ENCODE measurements around the gene ARID3C.
"Not testable (repeated sequence)": the region's sequence is repeated elsewhere in the genome, so short reads cannot be mapped to it uniquely, and the experiment has no call there.

The ARID3C gene

DNA sequence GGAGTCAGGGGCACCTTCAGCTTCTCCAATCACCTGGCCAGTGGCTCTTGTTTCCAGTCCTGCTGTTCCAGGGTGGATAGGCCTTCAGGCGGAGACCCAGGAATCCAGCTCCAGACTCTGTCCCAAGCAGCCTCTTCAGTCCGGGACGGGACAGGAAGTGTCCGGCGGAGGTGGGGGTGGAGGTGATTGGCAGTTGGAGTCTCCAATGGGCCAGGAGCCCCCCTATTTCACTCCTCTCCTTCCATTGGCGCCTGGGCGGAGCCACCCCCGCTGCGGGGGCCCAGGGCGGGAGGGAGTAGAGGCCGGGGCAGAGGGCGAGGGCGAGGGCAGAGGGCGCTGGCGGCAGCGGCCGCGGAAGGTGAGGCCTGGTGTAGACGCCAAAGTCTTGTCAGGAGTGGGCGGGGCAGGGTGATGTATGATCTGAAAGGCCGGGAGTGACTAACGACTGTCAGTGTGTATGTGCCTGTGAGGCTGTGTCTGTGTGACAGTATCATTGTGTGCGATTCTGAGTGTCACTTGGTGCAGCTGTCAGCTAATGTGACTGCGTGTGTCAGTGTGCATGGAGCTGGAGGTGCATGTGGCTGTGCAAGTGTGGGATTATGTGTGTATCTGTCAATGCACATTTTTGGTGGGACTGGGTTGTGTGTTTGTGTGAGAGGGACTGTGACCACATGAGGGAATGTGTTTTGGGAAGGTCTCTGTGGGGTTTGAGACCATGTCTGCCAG lies 23.2 kb upstream of the ARID3C start, which contains the start of gene IL11RA:
TSS of gene IL11RA (plus strand) at position 310 of the 726 bp plus-strand sequence. CDS start 3,033 bp downstream, outside the sequence.
- peak; percentile 94 for DNase-seq (ENCODE audit: low spot score)

GRCh38 chr9:34651321-34651720 lies 22.5 kb upstream of the ARID3C start:
- DNase-seq (ENCODE audit: low spot score), result no peak

GRCh38 chr9:34650816-34651215 lies 21.9 kb upstream of the ARID3C start:
- DNase-seq (ENCODE audit: low spot score), result peak; percentile 39

DNA sequence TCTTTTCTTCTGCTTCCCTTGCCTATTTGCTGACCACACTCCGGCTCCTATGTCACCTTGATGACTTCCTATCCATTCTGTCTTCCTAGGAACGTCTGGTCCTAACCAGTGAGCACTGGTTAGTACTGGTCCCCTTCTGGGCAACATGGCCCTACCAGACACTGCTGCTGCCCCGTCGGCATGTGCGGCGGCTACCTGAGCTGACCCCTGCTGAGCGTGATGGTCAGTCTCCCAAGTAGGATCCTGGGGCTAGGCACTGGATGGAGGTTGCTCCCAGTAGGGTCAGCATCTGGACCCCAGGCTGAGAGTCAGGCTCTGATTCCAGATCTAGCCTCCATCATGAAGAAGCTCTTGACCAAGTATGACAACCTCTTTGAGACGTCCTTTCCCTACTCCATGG lies 19.8 kb upstream of the ARID3C start:
- peak; percentile 34 for DNase-seq (ENCODE audit: low spot score)

DNA sequence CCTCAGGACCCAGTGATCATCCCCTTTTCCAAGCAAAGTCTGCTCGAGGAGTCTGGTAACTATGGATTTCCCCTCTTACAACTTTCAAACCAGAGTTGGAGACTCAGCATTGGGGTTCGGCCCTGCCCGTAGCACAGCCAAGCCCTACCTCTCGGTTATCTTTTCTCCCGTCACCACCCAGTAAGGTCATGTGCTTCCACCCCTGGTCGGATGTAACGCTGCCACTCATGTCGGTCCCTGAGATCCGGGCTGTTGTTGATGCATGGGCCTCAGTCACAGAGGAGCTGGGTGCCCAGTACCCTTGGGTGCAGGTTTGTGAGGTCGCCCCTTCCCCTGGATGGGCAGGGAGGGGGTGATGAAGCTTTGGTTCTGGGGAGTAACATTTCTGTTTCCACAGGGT lies 18.8 kb upstream of the ARID3C start:
- DNase-seq (ENCODE audit: low spot score), result no peak

- DNase-seq (ENCODE audit: low spot score), result no peak
Measured at GRCh38 chr9:34647084-34647403, 18.2 kb upstream of the ARID3C start.

DNA sequence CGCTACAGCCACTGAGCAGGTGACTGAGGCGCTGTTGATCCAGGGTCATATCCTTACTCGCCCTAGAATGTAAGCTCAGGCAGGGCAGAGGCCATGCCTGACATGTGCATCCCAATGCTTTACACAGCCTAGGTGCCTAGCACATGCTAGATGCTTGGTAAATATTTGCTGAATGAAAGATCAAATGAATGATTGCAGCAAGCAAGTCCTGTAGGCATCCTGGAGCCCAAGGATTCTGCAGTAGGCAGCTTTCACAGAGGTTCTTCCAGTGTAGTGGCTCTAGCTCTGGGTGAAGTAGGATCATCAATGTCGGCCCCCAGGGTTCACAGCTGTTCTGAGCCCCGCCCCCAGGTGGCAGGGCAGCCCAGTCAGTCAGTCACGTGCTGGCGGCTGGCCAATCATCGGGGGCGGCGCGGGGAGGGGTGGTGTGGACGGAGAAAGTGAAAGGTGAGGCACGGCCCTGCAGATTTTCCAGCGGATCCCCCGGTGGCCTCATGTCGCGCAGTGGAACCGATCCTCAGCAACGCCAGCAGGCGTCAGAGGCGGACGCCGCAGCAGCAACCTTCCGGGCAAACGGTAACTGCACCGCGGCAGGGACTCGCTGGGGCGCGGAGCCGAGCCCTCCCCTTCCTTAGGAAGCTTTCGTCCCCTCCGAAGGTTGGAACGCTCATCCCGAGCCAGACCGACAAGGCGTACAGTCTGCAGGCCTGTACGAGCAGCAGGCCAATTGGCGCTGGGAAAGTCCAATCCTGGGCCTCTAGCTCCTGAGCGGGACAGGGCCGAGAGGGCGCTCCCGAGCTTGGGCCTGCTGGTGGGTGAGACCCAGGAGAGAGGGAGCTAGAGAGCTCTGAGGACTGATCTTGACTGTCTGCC lies 17.6 kb upstream of the ARID3C start, which contains the start of gene GALT:
TSS of gene GALT (plus strand) at position 465 of the 873 bp plus-strand sequence. CDS start at position 495, 30 bp downstream.
- DNase-seq (ENCODE audit: low spot score), result peak; percentile 97

- DNase-seq (ENCODE audit: low spot score), result no peak
Measured at GRCh38 chr9:34644766-34645314, 16.0 kb upstream of the ARID3C start.

GRCh38 chr9:34642679-34643078 lies 13.8 kb upstream of the ARID3C start:
- DNase-seq (ENCODE audit: low spot score), result no peak

DNA sequence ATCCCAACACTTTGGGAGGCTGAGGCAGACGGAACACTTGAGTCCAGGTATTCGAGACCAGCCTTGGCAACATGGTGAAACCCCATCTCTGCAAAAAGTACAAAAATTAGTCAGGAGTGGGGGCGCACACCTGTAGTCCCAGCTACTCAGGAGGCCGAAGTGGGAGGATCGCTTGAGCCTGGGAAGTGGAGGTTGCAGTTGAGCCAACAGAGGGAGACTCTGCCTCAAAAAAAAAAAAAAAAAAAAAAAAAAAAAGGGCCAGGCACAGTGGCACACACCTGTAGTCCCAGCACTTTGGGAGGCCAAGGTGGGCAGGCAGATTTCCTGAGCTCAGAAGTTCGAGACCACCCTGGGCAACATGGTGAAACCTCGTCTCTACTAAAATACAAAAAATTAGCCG lies 10.5 kb upstream of the ARID3C start:
- not testable (repeated sequence) for DNase-seq (ENCODE audit: low spot score)

GRCh38 chr9:34638138-34638445 lies 9.2 kb upstream of the ARID3C start:
- no peak for DNase-seq (ENCODE audit: low spot score)

GRCh38 chr9:34637356-34638137 lies 8.7 kb upstream of the ARID3C start, which contains the start of gene SIGMAR1:
SIGMAR1 (minus strand) TSS chr9:34637787; CDS start chr9:34637697, 90 bp downstream.
- DNase-seq (ENCODE audit: low spot score), result peak; percentile 96

DNA sequence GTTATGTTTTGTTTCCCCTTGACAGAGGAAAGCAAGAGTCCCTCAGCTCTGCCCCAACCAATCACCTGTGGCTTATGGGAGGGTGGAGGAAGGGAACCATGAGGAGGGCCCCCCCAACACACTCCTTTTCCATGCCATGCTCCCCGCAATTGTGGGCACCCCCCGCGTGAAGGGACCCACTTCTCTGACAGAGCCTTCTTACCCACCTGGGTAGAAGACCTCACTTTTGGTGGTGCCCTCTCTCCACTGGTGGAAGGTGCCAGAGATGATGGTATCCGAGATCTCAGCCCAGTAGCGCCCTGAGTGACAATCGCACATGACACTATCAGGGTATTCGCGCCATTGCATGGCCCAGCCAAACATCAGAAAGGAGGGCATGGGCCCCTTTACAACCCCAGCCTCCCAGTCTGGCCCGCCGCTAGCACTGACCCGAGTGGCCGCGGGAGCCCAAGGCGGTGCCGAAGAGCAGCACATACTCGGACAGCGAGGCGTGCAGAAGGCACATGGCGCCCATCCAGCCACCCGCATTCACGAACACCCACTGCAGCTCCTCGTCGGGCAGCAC lies 8.0 kb upstream of the ARID3C start:
- no peak for DNase-seq (ENCODE audit: low spot score)

- DNase-seq (ENCODE audit: low spot score), result no peak
Measured at GRCh38 chr9:34635556-34635955, 6.7 kb upstream of the ARID3C start.

GRCh38 chr9:34634551-34635248 lies 5.8 kb upstream of the ARID3C start:
- DNase-seq (ENCODE audit: low spot score), result no peak

GRCh38 chr9:34633851-34634550 lies 5.1 kb upstream of the ARID3C start:
- DNase-seq (ENCODE audit: low spot score), result peak; percentile 82

DNA sequence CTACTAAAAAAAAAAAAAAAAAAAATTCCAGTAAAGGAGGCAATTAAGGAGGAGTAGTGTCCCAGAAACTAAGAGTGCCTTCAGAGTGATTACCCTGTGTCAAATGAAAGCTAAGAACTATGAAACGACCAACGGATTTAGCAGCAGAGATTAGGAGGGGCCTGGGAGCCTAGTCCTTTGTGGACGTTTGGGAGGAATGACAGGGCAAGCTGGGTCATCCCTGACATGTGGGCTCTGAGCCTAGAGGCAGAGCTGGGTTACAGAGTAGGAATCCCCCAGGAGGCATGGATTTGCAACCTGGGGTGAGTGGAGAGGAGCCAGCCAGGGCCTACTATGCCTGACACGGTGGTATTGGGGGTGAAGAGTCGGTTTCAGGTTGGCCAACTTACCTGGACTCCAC lies 4.3 kb upstream of the ARID3C start:
- DNase-seq (ENCODE audit: low spot score), result no peak

DNA sequence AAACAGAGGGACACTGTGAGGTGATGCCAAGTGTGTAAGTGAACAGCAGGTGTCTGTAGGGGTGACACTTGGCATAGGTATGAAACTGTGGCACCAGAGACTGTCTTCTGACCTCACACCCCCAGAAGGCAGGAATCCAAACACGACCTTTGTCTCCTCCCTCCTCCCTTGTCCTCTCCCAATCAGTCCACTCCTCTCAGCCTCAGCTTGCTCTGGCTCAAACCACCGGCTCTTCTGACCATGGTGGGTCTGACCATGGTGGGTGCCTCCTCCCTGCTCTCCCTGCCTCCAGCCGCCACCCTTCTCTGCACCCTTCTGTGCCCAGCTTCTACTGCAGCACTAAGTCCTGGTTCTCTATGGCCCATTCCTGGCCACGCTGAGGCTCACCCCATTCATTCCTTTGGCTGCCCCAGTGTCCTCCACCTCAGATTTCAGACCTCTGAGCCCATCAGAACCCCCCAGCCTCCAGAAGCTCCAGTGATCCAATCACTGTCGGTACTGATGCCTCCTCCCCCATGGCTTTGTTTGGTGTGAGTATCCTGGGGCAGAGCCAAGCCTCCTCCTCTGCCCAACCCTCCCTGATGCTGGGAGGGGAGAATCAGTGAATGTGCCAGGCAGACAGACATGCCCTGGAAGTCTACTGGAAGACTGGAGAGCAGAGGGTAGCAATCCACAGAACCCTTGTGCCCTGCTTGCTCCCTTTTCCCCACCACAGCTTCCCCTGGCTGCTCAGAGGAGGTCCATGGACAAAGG lies 1.7 kb upstream of the ARID3C start:
- no peak for DNase-seq (ENCODE audit: low spot score)

- no peak for DNase-seq (ENCODE audit: low spot score)
Measured at GRCh38 chr9:34629491-34629808, 584 bp upstream of the ARID3C start.
